GM23338 (cell line): ENCODE results near the gene EPHA6. TPM values are rescaled to one million over a fixed set of nuclear protein-coding genes. Genes with fewer than 3 reads are reported as not detected.
"Not testable (repeated sequence)": the region's sequence is repeated elsewhere in the genome, so short reads cannot be mapped to it uniquely, and the experiment has no call there.

ENCODE experiments used
- ATAC-seq: fragments of 200-7000 bp; cut with Tn5 transposase; 3 replicates; pipeline ENCODE4 v1.9.1; 2020
- DNase-seq: peaks from one replicate; pipeline ENCODE4 v3.0.0-alpha.2; 2015; ENCODE audit warnings: low spot score
- H2AFZ ChIP-seq: fragments of 200-600 bp; sonication (generic); 2 replicates; pipeline ENCODE4 v1.8.0; 2016; ENCODE audit warnings: antibody characterized with exemption, mild to moderate bottlenecking, moderate library complexity
- H3F3A ChIP-seq: fragments of 200-600 bp; sonication (generic); replicated peaks from 2 replicates; pipeline ENCODE4 v1.8.0; 2017; ENCODE audit warnings: antibody characterized with exemption, mixed run types, low read depth
- H3K27ac ChIP-seq: fragments of 200-600 bp; sonication (generic); 2 replicates; pipeline ENCODE4 v1.6.1; 2016; ENCODE audit warnings: low read depth
- H3K27me3 ChIP-seq: fragments of 200-600 bp; sonication (generic); 2 replicates; pipeline ENCODE4 v1.8.0; 2016; ENCODE audit warnings: mild to moderate bottlenecking, mixed run types, moderate library complexity; ENCODE audit not compliant: insufficient read depth
- H3K36me3 ChIP-seq: fragments of 200-600 bp; sonication (generic); 2 replicates; pipeline ENCODE4 v1.8.0; 2016; ENCODE audit warnings: mild to moderate bottlenecking; ENCODE audit not compliant: insufficient read depth
- H3K4me1 ChIP-seq: fragments of 200-600 bp; sonication (generic); 2 replicates; pipeline ENCODE4 v1.8.0; 2016; ENCODE audit warnings: mild to moderate bottlenecking, moderate library complexity; ENCODE audit not compliant: insufficient read depth
- H3K4me2 ChIP-seq: fragments of 200-600 bp; sonication (generic); 2 replicates; pipeline ENCODE4 v1.7.1; 2017; ENCODE audit warnings: mixed run types
- H3K4me3 ChIP-seq: fragments of 200-600 bp; sonication (generic); 2 replicates; pipeline ENCODE4 v1.6.1; 2016; ENCODE audit warnings: mixed run types
- H3K79me2 ChIP-seq: fragments of 200-600 bp; sonication (generic); replicated peaks from 2 replicates; pipeline ENCODE4 v1.8.0; 2017; ENCODE audit warnings: mild to moderate bottlenecking; ENCODE audit not compliant: insufficient read depth
- H3K9me2 ChIP-seq: fragments of 200-600 bp; sonication (generic); 2 replicates; pipeline ENCODE4 v1.8.0; 2017; ENCODE audit not compliant: insufficient read depth
- H4K20me1 ChIP-seq: fragments of 200-600 bp; sonication (generic); replicated peaks from 2 replicates; pipeline ENCODE4 v1.8.0; 2017; ENCODE audit warnings: mild to moderate bottlenecking; ENCODE audit not compliant: insufficient read depth
- H3K27ac Mint-ChIP-seq: 2 replicates; pipeline ENCODE4 v1.8.0; 2020; ENCODE audit warnings: inconsistent platforms, mild to moderate bottlenecking, moderate library complexity, mixed read lengths
- H3K27me3 Mint-ChIP-seq: 3 replicates; pipeline ENCODE4 v1.8.0; 2022; ENCODE audit warnings: low read depth, mild to moderate bottlenecking, moderate library complexity, mixed read lengths, inconsistent platforms; ENCODE audit not compliant: insufficient read depth, poor library complexity
- H3K36me3 Mint-ChIP-seq: 3 replicates; pipeline ENCODE4 v1.8.0; 2021; ENCODE audit warnings: low read depth, mild to moderate bottlenecking, inconsistent platforms, moderate library complexity, mixed read lengths
- H3K4me1 Mint-ChIP-seq: 3 replicates; pipeline ENCODE4 v1.8.0; 2020; ENCODE audit warnings: mild to moderate bottlenecking, inconsistent platforms, mixed read lengths
- H3K4me3 Mint-ChIP-seq: 3 replicates; pipeline ENCODE4 v1.8.0; 2021; ENCODE audit warnings: moderate library complexity, mild to moderate bottlenecking, inconsistent platforms, mixed read lengths
- H3K9me3 Mint-ChIP-seq: 3 replicates; pipeline ENCODE4 v1.8.0; 2020; ENCODE audit warnings: moderate library complexity, mild to moderate bottlenecking, inconsistent platforms, mixed read lengths
- CREB1 ChIP-seq: fragments of 250-450 bp; sonication (Bioruptor Pico); IDR thresholded peaks from 2 replicates; pipeline ENCODE4 v1.5.0; 2020; ENCODE audit warnings: low read depth, mild to moderate bottlenecking, moderate library complexity
- EZH2phosphoT487 ChIP-seq: fragments of 200-600 bp; sonication (generic); IDR thresholded peaks from one replicate; pipeline ENCODE4 v1.8.1; 2018; ENCODE audit warnings: antibody characterized with exemption; ENCODE audit not compliant: unreplicated experiment
- JUNB ChIP-seq: IDR thresholded peaks from one replicate; pipeline ENCODE4 v1.6.1; 2016; ENCODE audit warnings: antibody characterized with exemption; ENCODE audit not compliant: unreplicated experiment
- NANOG ChIP-seq: IDR thresholded peaks from 2 replicates; pipeline ENCODE4 v1.6.1; 2016; ENCODE audit warnings: antibody characterized with exemption, borderline replicate concordance
- POLR2AphosphoS5 ChIP-seq: IDR thresholded peaks from 2 replicates; pipeline ENCODE4 v1.6.1; 2016; ENCODE audit warnings: antibody characterized with exemption, low read depth
- ZNF331 ChIP-seq: fragments of 250-450 bp; sonication (Bioruptor Pico); IDR thresholded peaks from 2 replicates; pipeline ENCODE4 v1.5.0; 2020; ENCODE audit warnings: low read depth, mild to moderate bottlenecking, moderate library complexity
- polyA plus RNA-seq: library from polyadenylated mRNA; unstranded; fragments of >200 nt; fragmentation: Nextera tagmentation; extraction: Ambion mirVana; gene quantifications from 2 replicates; pipeline ENCODE4 v1.2.1, GENCODE V29; 2016
- total RNA-seq: library from RNA; depleted of rRNA; stranded (reverse); fragments of >200 nt; shearing (Covaris generic); gene quantifications from 2 replicates; pipeline ENCODE4 v1.2.3, GENCODE V29; 2014
- TF ChIP-seq, protein P1 (sequence below): IDR thresholded peaks from 2 replicates; pipeline ENCODE4 v1.6.1; 2016; ENCODE audit warnings: antibody characterized with exemption
- TF ChIP-seq, protein P2 (sequence below), 2 experiments: fragments of 200-600 bp in 1 of 2; sonication (generic) in 1 of 2; conservative IDR thresholded peaks; 2 replicates each; pipeline versions ENCODE4 v1.5.1 to v1.6.1; 2016 to 2017; ENCODE audit warnings: antibody characterized with exemption in 2 of 2, low read depth in 2 of 2, mild to moderate bottlenecking in 2 of 2, moderate library complexity in 1 of 2
- TF ChIP-seq, protein P3 (sequence below): IDR thresholded peaks from one replicate; pipeline ENCODE4 v1.6.1; 2018; ENCODE audit warnings: antibody characterized with exemption; ENCODE audit not compliant: unreplicated experiment

Gene EPHA6
- total and polyA plus RNA-seq, 2 experiments from 2014 or later: 0.37 to 2.6 TPM

DNA sequence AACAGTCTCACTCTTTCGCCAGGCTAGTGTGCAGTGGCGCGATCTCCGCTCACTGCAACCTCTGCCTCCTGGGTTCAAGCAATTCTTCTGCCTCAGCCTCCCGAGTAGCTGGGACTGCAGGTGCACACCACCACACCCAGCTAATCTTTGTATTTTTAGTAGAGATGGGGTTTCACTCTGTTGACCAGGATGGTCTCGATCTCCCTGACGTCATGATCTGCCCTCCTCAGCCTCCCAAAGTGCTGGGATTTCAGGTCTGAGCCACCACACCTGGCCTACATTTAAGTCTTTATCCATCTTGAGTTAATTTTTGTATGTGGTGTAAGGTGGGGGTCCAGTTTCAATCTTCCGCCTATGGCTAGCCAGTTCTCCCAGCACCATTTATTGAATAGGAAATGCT, 211.2 kb downstream of the EPHA6 start:
- not testable (repeated sequence) for H3K4me3 Mint-ChIP-seq, H3K27ac Mint-ChIP-seq, H3K4me1 Mint-ChIP-seq, ATAC-seq, H3K4me1 ChIP-seq, H3K4me2 ChIP-seq, H3K79me2 ChIP-seq, H3K36me3 Mint-ChIP-seq, H3K27ac ChIP-seq, H3F3A ChIP-seq, H2AFZ ChIP-seq, H3K9me3 Mint-ChIP-seq, H3K27me3 ChIP-seq, H3K27me3 Mint-ChIP-seq, H3K4me3 ChIP-seq, DNase-seq, H3K9me2 ChIP-seq, H3K36me3 ChIP-seq, H4K20me1 ChIP-seq

DNA sequence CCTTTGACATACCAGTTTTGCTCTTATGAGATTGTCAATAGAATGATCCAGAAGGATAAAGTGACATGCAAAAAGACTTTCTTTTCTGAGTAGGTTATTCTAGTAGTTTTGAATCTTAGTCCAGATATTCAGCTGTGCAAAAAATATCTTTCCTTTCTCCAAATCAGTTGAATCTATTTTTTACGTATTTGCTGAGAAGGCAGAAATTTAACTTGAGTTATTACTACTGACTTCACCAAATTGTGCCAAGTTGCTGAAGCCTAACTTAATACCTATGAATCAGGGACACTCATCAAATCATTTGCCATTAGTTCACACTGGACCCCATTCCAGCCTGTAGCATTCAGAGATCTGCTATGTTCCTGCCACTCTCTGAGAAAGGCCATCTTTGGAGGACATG, 215.6 kb downstream of the EPHA6 start:
- Histone ChIP-seq H3K36me3 (no peaks in the 10 kb centered on the region), H2AFZ (no peak overlapping the region), H3F3A (no peaks in the 10 kb centered on the region), H3K4me2 (no peak overlapping the region), H3K4me1 (no peaks in the 10 kb centered on the region), H3K4me3 (no peak overlapping the region), H4K20me1 (no peaks in the 10 kb centered on the region), H3K27ac (no peak overlapping the region), H3K27me3 (no peaks in the 10 kb centered on the region), H3K79me2 (no peaks in the 10 kb centered on the region), H3K9me2 (no peaks in the 10 kb centered on the region)
- DNase-seq (no peak), ATAC-seq (no peak)
- no peak for TF ChIP-seq EZH2phosphoT487
- no peak for TF ChIP-seq JUNB
- TF ChIP-seq CREB1 (CRISPR knock-in tag): no peak
- TF ChIP-seq ZNF331 (CRISPR knock-in tag): no peak
- no peak for TF ChIP-seq POLR2AphosphoS5
- TF ChIP-seq, protein P1, sequence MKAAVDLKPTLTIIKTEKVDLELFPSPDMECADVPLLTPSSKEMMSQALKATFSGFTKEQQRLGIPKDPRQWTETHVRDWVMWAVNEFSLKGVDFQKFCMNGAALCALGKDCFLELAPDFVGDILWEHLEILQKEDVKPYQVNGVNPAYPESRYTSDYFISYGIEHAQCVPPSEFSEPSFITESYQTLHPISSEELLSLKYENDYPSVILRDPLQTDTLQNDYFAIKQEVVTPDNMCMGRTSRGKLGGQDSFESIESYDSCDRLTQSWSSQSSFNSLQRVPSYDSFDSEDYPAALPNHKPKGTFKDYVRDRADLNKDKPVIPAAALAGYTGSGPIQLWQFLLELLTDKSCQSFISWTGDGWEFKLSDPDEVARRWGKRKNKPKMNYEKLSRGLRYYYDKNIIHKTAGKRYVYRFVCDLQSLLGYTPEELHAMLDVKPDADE: no peak
- no peak for TF ChIP-seq NANOG
- TF ChIP-seq, protein P2, sequence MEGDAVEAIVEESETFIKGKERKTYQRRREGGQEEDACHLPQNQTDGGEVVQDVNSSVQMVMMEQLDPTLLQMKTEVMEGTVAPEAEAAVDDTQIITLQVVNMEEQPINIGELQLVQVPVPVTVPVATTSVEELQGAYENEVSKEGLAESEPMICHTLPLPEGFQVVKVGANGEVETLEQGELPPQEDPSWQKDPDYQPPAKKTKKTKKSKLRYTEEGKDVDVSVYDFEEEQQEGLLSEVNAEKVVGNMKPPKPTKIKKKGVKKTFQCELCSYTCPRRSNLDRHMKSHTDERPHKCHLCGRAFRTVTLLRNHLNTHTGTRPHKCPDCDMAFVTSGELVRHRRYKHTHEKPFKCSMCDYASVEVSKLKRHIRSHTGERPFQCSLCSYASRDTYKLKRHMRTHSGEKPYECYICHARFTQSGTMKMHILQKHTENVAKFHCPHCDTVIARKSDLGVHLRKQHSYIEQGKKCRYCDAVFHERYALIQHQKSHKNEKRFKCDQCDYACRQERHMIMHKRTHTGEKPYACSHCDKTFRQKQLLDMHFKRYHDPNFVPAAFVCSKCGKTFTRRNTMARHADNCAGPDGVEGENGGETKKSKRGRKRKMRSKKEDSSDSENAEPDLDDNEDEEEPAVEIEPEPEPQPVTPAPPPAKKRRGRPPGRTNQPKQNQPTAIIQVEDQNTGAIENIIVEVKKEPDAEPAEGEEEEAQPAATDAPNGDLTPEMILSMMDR (conservative IDR thresholded peaks at IDR 0.05; ENCODE audit: low read depth in 2 of 2): no peak
- TF ChIP-seq, protein P3, sequence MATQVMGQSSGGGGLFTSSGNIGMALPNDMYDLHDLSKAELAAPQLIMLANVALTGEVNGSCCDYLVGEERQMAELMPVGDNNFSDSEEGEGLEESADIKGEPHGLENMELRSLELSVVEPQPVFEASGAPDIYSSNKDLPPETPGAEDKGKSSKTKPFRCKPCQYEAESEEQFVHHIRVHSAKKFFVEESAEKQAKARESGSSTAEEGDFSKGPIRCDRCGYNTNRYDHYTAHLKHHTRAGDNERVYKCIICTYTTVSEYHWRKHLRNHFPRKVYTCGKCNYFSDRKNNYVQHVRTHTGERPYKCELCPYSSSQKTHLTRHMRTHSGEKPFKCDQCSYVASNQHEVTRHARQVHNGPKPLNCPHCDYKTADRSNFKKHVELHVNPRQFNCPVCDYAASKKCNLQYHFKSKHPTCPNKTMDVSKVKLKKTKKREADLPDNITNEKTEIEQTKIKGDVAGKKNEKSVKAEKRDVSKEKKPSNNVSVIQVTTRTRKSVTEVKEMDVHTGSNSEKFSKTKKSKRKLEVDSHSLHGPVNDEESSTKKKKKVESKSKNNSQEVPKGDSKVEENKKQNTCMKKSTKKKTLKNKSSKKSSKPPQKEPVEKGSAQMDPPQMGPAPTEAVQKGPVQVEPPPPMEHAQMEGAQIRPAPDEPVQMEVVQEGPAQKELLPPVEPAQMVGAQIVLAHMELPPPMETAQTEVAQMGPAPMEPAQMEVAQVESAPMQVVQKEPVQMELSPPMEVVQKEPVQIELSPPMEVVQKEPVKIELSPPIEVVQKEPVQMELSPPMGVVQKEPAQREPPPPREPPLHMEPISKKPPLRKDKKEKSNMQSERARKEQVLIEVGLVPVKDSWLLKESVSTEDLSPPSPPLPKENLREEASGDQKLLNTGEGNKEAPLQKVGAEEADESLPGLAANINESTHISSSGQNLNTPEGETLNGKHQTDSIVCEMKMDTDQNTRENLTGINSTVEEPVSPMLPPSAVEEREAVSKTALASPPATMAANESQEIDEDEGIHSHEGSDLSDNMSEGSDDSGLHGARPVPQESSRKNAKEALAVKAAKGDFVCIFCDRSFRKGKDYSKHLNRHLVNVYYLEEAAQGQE: no peak
- peaks cover 10% of the 10 kb centered on the region; the same call in 2 of the 3 replicates for H3K9me3 Mint-ChIP-seq
- H3K4me3 Mint-ChIP-seq: no peak overlapping the region
- no peaks in the 10 kb centered on the region for H3K4me1 Mint-ChIP-seq
- H3K27me3 Mint-ChIP-seq: no peaks in the 10 kb centered on the region
- no peak overlapping the region for H3K27ac Mint-ChIP-seq
- peaks cover 8% of the 10 kb centered on the region; the same call in 1 of the 3 replicates for H3K36me3 Mint-ChIP-seq
